Adipocyte (in vitro differentiated cells): Measurements from ENCODE around the gene CCDC167.

Experiments
- DNase-seq: peaks from one replicate; pipeline ENCODE4 v3.0.0-alpha.2; 2015; ENCODE audit warnings: low read depth
- H3K27me3 ChIP-seq: replicated peaks from 2 replicates; pipeline ENCODE4 v1.7.0; 2013; ENCODE audit warnings: mild to moderate bottlenecking, low read length, moderate library complexity; ENCODE audit not compliant: control insufficient read depth, insufficient read depth
- H3K36me3 ChIP-seq: 2 replicates; pipeline ENCODE4 v1.7.0; 2013; ENCODE audit warnings: low read length, mild to moderate bottlenecking, moderate library complexity; ENCODE audit not compliant: control insufficient read depth, insufficient read depth, severe bottlenecking
- H3K4me1 ChIP-seq: 2 replicates; pipeline ENCODE4 v1.7.0; 2013; ENCODE audit warnings: mild to moderate bottlenecking, low read length, moderate library complexity; ENCODE audit not compliant: control insufficient read depth, insufficient read depth
- H3K4me3 ChIP-seq: 2 replicates; pipeline ENCODE4 v1.7.0; 2013; ENCODE audit warnings: mild to moderate bottlenecking, low read length, moderate library complexity
- H3K9ac ChIP-seq: 2 replicates; pipeline ENCODE4 v1.7.0; 2013; ENCODE audit warnings: mild to moderate bottlenecking, low read length, moderate library complexity
- H3K9me3 ChIP-seq: 2 replicates; pipeline ENCODE4 v1.7.0; 2013; ENCODE audit warnings: mild to moderate bottlenecking, low read length, moderate library complexity; ENCODE audit not compliant: control insufficient read depth

Gene CCDC167

DNA sequence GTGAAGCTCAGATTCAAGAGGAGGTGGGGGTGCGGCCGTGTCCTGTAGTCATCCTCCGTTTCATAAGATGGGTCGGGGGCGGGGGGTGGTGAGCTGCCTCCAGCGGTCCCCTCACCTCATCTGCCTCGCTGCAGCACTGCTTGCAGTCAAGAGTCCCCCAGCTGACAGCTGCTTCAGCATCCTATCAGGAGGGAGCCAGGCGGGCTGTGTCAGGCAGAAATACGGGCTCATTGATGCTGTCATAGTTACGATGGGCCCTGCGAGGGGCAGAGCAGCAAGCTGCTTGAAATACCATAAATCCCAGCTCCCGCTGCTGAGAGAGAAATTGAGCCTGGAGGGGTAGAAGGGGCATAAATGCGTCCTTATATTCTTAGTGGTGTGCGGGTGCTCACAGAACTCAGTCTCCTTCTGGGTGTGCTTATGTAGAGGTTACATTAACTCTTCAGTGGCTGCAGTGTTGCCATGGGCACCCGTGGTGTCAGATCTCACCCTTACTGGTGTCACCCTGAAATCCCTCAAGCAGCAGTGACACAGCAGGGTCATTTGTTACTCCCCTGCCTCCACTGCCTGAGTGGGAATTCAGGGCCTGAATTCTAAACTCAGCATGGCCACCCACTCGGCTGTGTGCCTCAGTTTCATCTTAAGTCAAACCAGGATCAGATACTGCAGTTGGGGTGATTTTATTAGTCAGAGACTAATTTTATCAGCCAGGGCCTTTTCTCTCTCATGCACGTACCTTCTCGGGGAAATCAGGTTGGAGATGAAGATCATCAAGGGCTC is 21.8 kb downstream of the CCDC167 start:
- H3K4me1 ChIP-seq: peaks cover 18% of the 10 kb centered on the region

DNA sequence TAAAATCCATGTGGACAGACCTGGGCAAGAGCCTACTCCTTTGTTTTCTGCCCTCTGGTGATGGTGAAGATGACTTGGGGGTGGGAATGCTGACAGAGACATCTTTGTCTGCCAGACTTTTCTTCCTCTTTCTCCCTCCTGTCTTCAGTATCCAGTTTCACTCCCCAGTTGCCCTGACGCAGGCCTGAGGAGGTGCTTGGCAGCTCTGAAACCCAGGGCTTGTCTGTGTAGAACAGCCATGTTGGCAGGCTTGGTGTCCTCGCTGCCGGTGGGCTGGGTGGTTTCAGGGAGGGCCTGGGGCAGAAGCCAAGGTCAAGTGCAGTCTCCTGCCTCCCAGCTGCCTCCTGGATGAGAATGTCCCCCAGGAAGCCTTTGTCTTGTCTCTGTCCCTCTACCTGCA is 22.5 kb downstream of the CCDC167 start:
- Histone ChIP-seq H3K4me1 (peaks cover 18% of the 10 kb centered on the region), H3K9me3 (no peaks in the 10 kb centered on the region), H3K4me3 (no peak overlapping the region), H3K27me3 (no peaks in the 10 kb centered on the region), H3K36me3 (peaks cover 89% of the 10 kb centered on the region), H3K9ac (no peak overlapping the region)
- no peak for DNase-seq

More for the DNA sequence above, 21.8 kb downstream of the CCDC167 start:
- DNase-seq: no peak
- Histone ChIP-seq H3K4me3 (no peak overlapping the region), H3K27me3 (no peaks in the 10 kb centered on the region), H3K36me3 (peaks cover 89% of the 10 kb centered on the region), H3K9me3 (no peaks in the 10 kb centered on the region), H3K9ac (no peak overlapping the region)

DNA sequence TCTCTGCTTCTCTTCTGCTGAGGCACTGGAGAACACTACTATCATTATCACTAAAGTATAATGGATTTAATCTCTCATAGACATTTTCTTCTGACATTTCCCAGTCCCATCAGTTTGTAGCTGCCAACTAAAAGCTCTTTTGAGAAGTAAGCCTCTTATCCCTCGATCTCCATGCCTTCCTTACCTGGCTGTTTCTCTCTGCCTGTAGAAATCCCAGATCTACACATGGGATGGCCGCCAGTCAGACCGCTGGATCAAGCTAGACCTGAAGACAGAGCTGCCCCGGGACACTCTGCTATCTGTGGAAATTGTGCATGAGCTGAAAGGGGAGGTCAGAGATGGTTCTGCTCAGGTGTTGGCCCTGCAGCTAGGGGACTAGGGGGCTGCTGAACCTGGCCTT is 25.4 kb downstream of the CCDC167 start:
- DNase-seq: no peak
- H3K36me3 ChIP-seq: peaks cover 85% of the 10 kb centered on the region
- H3K4me1 ChIP-seq: peaks cover 18% of the 10 kb centered on the region
- no peak overlapping the region for H3K4me3 ChIP-seq
- H3K9ac ChIP-seq: no peak overlapping the region
- H3K27me3 ChIP-seq: no peaks in the 10 kb centered on the region
- no peaks in the 10 kb centered on the region for H3K9me3 ChIP-seq

DNA sequence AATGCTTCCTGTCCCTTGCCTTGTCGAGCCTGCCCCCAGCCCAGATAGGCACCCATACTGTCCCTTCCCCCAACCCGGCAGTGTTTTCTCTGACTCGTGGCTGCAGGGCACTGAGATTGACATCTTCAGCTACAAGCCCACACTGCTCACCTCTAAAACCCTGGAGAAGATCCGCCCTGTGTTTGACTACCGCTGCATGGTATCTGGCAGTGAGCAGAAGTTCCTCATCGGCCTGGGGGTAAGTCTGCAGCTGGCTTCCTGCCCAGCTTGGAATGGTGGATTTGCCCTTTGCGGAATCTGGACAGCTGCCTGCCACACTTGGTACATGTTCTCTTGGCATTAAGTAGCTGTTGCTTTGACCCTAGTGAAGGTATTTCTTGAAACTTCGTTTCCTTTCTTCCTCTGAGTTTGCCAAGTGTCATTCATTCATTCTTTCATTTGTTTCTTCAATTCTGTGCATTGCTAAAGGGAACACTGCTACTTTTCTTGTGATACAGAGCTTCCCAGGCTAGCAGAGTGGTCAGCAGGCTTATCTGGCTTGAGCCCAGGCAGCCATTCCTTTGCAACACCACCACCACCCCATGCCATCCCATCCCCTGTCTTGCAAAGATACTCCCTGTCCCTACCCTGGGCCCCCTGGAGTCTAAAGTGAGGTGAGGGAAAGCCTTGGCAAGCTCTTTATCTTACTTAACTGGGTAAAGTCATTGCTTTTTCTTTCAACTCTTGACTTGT is 26.2 kb downstream of the CCDC167 start:
- Histone ChIP-seq H3K4me3 (no peak overlapping the region), H3K36me3 (peaks cover 77% of the 10 kb centered on the region), H3K9ac (no peak overlapping the region), H3K27me3 (no peaks in the 10 kb centered on the region), H3K9me3 (no peaks in the 10 kb centered on the region), H3K4me1 (peaks cover 18% of the 10 kb centered on the region)
- DNase-seq: peak; percentile 72

DNA sequence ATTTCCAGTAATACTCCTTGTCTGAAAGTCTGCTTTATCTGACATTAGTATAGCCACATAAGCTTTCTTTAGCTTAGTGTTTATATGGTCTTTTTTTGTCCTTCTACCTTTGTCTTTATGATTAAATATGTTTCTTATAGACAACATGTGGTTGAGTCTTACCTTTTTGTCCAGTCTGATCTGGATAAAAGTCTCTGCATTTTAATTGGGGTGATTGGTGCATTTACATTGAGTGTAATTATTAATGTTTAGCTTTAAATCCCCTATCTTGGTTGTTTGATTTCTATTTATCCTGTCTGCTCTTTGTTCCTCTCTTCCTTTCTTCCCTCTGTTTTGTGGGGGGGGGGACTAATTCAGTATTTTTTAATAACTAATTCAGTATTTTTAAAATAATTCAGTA is 32.0 kb downstream of the CCDC167 start:
- H3K4me3 ChIP-seq: peak overlapping the region; percentile 34
- H3K4me1 ChIP-seq: no peaks in the 10 kb centered on the region
- H3K9me3 ChIP-seq: peaks cover 12% of the 10 kb centered on the region
- DNase-seq: no peak
- H3K9ac ChIP-seq: no peak overlapping the region
- peaks cover 57% of the 10 kb centered on the region for H3K36me3 ChIP-seq
- H3K27me3 ChIP-seq: no peaks in the 10 kb centered on the region

DNA sequence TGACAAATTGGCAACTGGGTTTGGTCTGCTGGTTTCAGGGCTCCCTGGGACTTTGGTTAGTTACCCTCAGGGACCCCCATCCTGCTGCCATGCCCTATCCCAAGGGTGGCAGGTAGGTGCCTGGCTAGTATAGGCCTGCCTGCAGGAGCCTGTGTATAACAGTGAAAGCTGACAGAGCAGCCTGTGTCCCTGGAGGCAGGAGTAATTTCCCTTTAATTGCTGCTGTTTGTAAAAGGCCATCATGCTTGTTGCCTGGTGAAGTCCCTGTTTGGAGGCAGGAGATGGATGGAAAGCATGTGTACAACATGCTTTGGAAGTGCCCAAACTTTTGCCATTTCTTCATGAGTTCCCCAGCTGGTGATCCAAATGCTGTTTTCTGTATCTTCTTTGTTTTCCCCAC is 36.6 kb downstream of the CCDC167 start:
- DNase-seq: no peak
- Histone ChIP-seq H3K4me3 (no peak overlapping the region), H3K27me3 (no peaks in the 10 kb centered on the region), H3K36me3 (peaks cover 79% of the 10 kb centered on the region), H3K4me1 (peaks cover 4% of the 10 kb centered on the region), H3K9ac (no peak overlapping the region), H3K9me3 (peaks cover 10% of the 10 kb centered on the region)

DNA sequence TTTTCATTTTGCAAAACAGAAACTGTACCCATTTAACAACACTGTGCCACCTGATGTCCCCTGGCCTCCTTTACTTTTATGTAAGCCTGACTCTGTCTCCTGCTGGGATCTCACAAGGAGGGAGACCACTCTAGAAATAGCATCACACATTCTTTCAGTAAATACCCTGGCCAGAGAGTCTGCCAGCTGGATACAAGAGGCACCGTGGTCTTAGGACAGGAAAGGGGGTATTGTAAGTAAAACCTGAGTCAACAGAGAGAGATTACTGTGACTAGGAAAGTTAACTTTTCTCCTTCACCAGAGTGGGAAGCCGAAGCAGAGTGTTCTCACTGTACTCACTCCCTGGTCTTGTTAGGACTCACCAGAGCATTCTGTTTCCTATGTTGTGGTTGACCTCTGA is 38.9 kb downstream of the CCDC167 start:
- no peaks in the 10 kb centered on the region for H3K9me3 ChIP-seq
- no peak for DNase-seq
- no peaks in the 10 kb centered on the region for H3K27me3 ChIP-seq
- H3K4me3 ChIP-seq: no peak overlapping the region
- H3K4me1 ChIP-seq: peaks cover 24% of the 10 kb centered on the region
- H3K36me3 ChIP-seq: peaks cover 66% of the 10 kb centered on the region
- H3K9ac ChIP-seq: no peak overlapping the region

DNA sequence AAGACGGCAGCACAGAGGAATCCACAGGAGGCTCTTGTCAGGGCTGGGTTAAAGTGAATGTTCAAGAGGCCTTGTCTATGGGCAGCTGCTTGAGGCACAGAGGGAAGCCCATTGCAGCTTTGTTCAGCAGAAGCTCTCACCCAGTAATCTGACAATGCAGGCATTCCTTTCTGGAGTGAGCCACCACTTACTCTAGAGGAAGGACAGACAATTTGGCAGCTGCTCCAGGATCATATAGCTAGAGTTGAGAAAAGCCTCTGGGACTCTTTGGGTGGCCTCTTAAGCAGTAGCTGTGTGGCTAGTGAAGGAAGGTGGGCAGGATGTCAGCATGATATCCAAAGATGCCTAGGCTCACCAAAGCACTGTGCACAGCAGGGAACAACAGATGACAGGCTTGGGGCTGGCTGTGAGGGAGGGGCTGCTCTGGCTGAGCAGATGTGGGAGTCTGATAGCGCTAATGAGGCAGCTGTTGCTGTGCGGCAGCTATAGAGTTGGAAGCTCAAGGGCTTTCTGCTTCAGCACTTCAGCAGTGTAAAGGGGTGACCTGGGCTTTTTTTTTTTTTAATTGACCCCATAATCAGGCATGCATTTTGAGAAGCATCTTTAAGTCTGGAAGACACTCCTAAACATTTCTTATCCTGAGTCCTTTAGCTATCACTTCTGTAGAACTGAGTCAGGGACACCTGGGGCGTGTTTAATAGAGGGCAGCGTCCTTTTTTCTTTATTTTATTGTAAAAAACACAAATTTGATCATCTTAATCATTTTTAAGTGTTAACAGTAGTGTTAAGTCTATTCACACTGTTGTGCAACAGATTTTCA is 39.5 kb downstream of the CCDC167 start:
- no peak overlapping the region for H3K9ac ChIP-seq
- H3K9me3 ChIP-seq: no peaks in the 10 kb centered on the region
- peak; percentile 7 for DNase-seq
- H3K4me3 ChIP-seq: no peak overlapping the region
- peaks cover 65% of the 10 kb centered on the region for H3K36me3 ChIP-seq
- H3K27me3 ChIP-seq: no peaks in the 10 kb centered on the region
- peaks cover 30% of the 10 kb centered on the region for H3K4me1 ChIP-seq

DNA sequence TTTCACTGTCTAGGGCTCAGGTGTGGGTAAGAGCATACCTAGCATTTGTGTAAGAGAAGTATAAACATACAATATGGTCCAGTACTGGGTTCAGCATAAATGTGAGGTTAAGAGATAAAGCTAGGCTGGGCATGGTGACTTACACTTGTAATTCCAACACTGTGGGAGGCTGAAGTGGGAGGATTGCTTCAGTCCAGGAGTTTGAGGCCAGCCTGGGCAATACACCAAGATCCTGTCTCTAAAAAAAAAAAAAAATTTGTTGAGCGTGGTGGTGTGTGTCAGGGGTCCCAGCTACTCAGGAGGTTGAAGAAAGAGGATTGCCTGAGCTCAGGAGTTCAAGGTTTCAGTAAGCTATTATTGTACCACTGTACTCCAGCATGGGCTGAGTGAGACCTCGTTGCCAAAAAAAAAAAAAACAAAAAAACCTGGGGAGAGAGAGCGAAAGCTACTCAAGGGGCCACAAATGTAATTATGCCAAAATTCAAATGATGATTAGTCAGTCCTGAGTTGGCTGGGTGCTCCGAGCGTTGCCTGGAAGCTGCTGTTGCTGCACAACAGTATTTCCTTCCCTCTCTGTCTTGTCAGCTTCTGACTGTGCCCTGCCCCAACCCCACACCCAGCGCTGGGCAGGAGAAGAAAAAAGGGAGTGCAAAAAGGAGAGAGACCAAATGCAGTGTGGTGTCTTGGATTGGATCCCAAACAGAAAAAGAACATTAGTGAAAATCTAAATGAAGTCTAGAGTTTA is 42.7 kb downstream of the CCDC167 start:
- Histone ChIP-seq H3K4me3 (peak overlapping the region; percentile 65), H3K9me3 (no peaks in the 10 kb centered on the region), H3K9ac (peak overlapping the region; percentile 75), H3K4me1 (peaks cover 48% of the 10 kb centered on the region), H3K27me3 (no peaks in the 10 kb centered on the region), H3K36me3 (peaks cover 57% of the 10 kb centered on the region)
- DNase-seq: peak; percentile 47

DNA sequence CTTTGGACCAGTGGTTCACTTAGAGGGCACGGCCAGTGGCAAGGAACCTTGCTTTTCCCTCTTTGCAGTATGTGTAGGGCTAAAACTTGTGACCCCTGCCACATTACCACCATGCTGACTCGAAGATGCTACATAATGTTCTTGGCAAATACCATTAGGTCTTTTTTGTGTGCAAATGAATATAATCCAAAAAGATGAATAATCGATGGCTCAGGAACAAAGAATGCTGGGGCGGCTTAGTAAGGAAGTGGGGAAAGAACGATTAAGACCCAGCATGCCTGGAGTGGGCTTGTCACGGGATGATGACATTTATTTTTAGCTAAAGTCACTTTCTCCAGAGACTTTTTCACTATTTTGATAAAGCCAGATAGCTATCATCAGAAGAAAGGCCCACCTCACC is 43.6 kb downstream of the CCDC167 start:
- Histone ChIP-seq H3K9me3 (no peaks in the 10 kb centered on the region), H3K9ac (peak overlapping the region; percentile 75), H3K4me3 (peak overlapping the region; percentile 65), H3K36me3 (peaks cover 57% of the 10 kb centered on the region), H3K4me1 (peaks cover 52% of the 10 kb centered on the region), H3K27me3 (no peaks in the 10 kb centered on the region)
- peak; percentile 65 for DNase-seq
